ENCODE data around the gene MYRIP.

- TF ChIP-seq POLR2A (IDR thresholded peaks at IDR 0.05; ENCODE audit: low read depth, low read length) (no peak), MXI1 (IDR thresholded peaks at IDR 0.05; ENCODE audit: borderline replicate concordance, low read depth, low read length) (no peak), CTCF (conservative IDR thresholded peaks at IDR 0.05; ENCODE audit: low read depth, low read length) (no peak), SMC3 (IDR thresholded peaks at IDR 0.05; ENCODE audit: low read depth, low read length) (no peak), FOS (IDR thresholded peaks at IDR 0.05; ENCODE audit: low read depth, low read length) (no peak), MAZ (IDR thresholded peaks at IDR 0.05; ENCODE audit: borderline replicate concordance, low read depth, low read length) (no peak), RFX5 (IDR thresholded peaks at IDR 0.05; ENCODE audit: low read depth, low read length) (no peak)
These were observed 245.3 kb downstream of the MYRIP start for GRCh38 chr3:40054568-40055222.
